ENCODE data around the gene MAPK8IP3.
A peak's percentile ranks its signal among the peaks of the same experiment; 100 is the strongest.

The MAPK8IP3 gene

DNA sequence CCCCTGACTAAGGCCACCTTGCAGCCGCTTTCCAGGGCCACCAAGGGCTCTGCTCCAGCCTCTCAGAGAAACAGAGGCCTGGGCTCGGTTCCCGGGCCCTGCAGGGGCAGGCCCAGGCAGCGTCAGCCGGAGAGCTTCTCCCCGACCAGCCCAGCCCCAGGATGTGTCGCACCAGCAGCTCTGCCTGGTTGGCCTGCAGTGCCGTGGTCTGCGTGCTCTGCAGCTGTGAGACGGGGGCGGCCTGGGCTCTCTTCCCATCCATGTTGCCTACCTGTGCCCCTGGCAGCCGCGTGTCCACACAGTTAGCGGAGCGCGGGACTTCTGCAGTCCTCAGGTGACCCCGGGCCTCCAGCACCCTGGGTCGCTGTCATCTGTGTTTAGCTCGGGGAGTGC lies 82.7 kb downstream of the MAPK8IP3 start:
- peak; percentile 4 for DNase-seq (ENCODE audit: extremely low read depth, insufficient read length)
- Histone ChIP-seq H3K27me3 (replicated peaks; ENCODE audit: control insufficient read depth, insufficient read depth, low read length) (no peaks in the 10 kb centered on the region), H3K4me3 (replicated peaks; ENCODE audit: low read depth, low read length) (no peak overlapping the region), H3K36me3 (ENCODE audit: control insufficient read depth, insufficient read depth, low read length) (peaks cover 13% of the 10 kb centered on the region)
- TF ChIP-seq, protein P1, sequence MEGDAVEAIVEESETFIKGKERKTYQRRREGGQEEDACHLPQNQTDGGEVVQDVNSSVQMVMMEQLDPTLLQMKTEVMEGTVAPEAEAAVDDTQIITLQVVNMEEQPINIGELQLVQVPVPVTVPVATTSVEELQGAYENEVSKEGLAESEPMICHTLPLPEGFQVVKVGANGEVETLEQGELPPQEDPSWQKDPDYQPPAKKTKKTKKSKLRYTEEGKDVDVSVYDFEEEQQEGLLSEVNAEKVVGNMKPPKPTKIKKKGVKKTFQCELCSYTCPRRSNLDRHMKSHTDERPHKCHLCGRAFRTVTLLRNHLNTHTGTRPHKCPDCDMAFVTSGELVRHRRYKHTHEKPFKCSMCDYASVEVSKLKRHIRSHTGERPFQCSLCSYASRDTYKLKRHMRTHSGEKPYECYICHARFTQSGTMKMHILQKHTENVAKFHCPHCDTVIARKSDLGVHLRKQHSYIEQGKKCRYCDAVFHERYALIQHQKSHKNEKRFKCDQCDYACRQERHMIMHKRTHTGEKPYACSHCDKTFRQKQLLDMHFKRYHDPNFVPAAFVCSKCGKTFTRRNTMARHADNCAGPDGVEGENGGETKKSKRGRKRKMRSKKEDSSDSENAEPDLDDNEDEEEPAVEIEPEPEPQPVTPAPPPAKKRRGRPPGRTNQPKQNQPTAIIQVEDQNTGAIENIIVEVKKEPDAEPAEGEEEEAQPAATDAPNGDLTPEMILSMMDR (IDR thresholded peaks at IDR 0.05; ENCODE audit: insufficient read depth, low read length, poor library complexity, severe bottlenecking) = no peak

DNA sequence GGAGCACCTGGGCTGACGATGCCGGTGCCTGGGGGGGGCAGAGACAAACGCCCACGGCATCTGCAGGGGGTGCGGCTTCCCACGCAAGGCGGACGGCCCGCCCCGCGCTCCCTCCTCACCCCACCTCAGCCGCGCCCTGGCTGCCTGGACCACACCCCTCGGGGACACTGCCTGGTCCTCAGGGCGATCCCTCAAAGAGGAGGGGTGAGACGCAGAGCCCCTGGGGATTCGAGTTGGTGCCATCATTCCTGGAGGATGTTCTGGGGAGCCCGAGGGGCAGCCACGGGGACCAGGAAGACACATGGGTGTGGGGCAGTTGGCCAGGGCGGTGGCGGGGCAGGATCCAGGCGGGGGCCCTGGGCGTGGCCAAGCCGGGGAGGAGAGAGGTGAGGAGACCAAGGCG lies 83.6 kb downstream of the MAPK8IP3 start:
- no peaks in the 10 kb centered on the region for H3K27me3 ChIP-seq (replicated peaks; ENCODE audit: control insufficient read depth, insufficient read depth, low read length)
- DNase-seq (ENCODE audit: extremely low read depth, insufficient read length) = peak; percentile 6
- no peak overlapping the region for H3K4me3 ChIP-seq (replicated peaks; ENCODE audit: low read depth, low read length)
- TF ChIP-seq, protein P1 (IDR thresholded peaks at IDR 0.05; ENCODE audit: insufficient read depth, low read length, poor library complexity, severe bottlenecking) = no peak
- peaks cover 13% of the 10 kb centered on the region for H3K36me3 ChIP-seq (ENCODE audit: control insufficient read depth, insufficient read depth, low read length)

DNA sequence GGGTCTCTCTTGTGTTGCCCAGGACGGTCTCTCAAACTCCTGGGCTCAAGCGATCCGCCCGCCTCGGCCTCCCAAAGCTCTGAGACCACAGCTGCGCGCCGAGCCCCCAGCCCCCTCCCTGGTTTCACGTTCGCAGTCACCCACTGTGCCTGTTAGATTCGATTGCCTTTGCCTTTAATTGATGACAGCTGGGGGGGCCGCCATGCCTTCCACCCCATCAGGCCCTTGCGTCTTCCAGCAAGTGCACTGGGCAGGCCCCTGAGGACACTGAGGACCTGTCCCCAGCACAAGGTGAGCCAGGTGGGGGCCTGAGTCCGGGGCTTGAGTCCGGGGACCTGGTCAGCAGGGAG lies 84.2 kb downstream of the MAPK8IP3 start:
- DNase-seq (ENCODE audit: extremely low read depth, insufficient read length) = no peak
- Histone ChIP-seq H3K4me3 (replicated peaks; ENCODE audit: low read depth, low read length) (no peak overlapping the region), H3K36me3 (ENCODE audit: control insufficient read depth, insufficient read depth, low read length) (peaks cover 13% of the 10 kb centered on the region), H3K27me3 (replicated peaks; ENCODE audit: control insufficient read depth, insufficient read depth, low read length) (no peaks in the 10 kb centered on the region)
- TF ChIP-seq, protein P1 (IDR thresholded peaks at IDR 0.05; ENCODE audit: insufficient read depth, low read length, poor library complexity, severe bottlenecking) = no peak

DNA sequence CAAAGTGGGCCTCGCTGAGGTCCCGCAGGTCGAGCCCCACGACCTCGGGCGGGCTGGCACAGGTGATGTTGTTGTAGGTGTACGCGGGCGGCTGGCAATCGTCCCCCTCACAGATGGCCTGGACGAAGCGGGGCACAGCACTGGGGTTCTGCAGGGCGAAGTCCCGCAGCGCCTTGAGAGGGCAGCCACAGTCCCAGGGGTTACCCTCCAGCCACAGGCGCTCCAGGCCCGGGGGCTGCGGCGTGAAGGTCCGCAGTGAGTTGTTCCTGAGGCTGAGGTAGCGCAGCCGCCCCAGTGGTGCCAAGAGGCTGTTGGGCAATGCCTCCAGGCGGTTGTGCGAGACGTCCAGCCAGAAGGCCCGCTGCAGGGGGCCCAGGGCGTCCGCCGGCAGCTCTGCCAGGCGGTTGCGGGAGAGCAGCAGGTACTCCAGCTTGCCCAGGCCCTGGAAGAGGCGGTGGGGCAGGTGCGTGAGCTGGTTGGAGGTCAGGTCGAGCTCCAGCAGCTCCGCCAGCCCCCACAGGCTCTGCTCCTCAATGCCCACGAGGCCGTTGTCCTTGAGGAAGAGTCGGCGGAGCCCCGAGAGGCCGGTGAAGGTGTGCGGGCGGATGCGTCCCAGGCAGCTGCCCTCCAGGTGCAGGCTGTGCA lies 84.7 kb downstream of the MAPK8IP3 start:
- Histone ChIP-seq H3K4me3 (replicated peaks; ENCODE audit: low read depth, low read length) (no peak overlapping the region), H3K27me3 (replicated peaks; ENCODE audit: control insufficient read depth, insufficient read depth, low read length) (no peaks in the 10 kb centered on the region), H3K36me3 (ENCODE audit: control insufficient read depth, insufficient read depth, low read length) (peaks cover 13% of the 10 kb centered on the region)
- peak; percentile 19 for DNase-seq (ENCODE audit: extremely low read depth, insufficient read length)
- TF ChIP-seq, protein P1 (IDR thresholded peaks at IDR 0.05; ENCODE audit: insufficient read depth, low read length, poor library complexity, severe bottlenecking) = no peak

DNA sequence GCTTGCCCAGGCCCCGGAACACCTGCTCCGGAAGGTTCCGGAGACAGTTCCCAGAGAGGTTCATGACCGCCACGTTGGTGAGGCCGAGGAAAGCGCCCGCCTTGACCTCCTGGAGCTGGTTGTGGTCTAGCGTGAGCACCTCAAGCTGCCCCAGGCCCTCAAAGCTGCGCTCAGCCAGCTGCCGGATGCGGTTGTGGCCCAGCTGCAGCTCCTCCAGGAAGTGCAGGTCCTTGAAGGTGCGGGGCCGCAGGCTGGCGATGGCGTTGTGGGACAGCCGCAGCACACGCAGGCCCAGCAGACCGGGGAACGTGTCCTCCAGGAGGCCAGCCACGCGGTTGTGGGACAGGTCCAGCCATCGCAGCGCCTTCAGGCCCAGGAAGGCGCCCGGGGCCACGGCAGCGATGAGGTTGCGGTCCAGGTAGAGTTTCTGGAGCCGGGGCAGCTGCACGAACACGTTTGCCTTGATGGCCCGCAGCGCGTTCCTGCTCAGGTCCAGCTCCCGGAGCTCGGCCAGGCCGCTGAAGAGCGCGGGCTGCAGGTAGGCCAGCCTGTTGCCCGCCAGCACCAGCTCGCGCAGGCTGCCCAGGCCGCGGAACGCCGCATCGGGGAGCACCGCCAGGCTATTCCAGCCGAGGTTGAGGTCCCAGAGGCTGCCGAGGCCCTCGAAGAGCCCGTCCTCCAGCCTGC lies 85.4 kb downstream of the MAPK8IP3 start:
- Histone ChIP-seq H3K4me3 (replicated peaks; ENCODE audit: low read depth, low read length) (no peak overlapping the region), H3K27me3 (replicated peaks; ENCODE audit: control insufficient read depth, insufficient read depth, low read length) (no peaks in the 10 kb centered on the region), H3K36me3 (ENCODE audit: control insufficient read depth, insufficient read depth, low read length) (peaks cover 13% of the 10 kb centered on the region)
- peak; percentile 21 for DNase-seq (ENCODE audit: extremely low read depth, insufficient read length)
- TF ChIP-seq, protein P1 (IDR thresholded peaks at IDR 0.05; ENCODE audit: insufficient read depth, low read length, poor library complexity, severe bottlenecking) = no peak

Data from GM06990 (cell line).